Endodermal cell (in vitro differentiated cells): ENCODE measurements around the gene GLYATL1. TPM values are rescaled to one million over a fixed set of nuclear protein-coding genes. Genes with fewer than 3 reads are reported as not detected.
"Not testable (repeated sequence)": the region's sequence is repeated elsewhere in the genome, so short reads cannot be mapped to it uniquely, and the experiment has no call there.

Source experiments
- DNase-seq: peaks from one replicate; pipeline ENCODE4 v3.0.0-alpha.2; 2017
- H3K27ac ChIP-seq: 2 replicates; pipeline ENCODE4 v1.5.1; 2013; ENCODE audit warnings: mild to moderate bottlenecking, low read depth, low read length, moderate library complexity
- H3K27me3 ChIP-seq: 2 replicates; pipeline ENCODE4 v1.6.1; 2013; ENCODE audit warnings: mild to moderate bottlenecking, low read length, moderate library complexity; ENCODE audit not compliant: insufficient read depth, control insufficient read depth, poor library complexity, severe bottlenecking
- H3K36me3 ChIP-seq: 2 replicates; pipeline ENCODE4 v1.7.0; 2013; ENCODE audit warnings: mild to moderate bottlenecking, low read length, moderate library complexity; ENCODE audit not compliant: control insufficient read depth, insufficient read depth
- H3K4me1 ChIP-seq: one replicate; pipeline ENCODE4 v1.7.0; 2013; ENCODE audit warnings: low read length; ENCODE audit not compliant: control insufficient read depth, insufficient read depth
- H3K4me3 ChIP-seq: 2 replicates; pipeline ENCODE4 v1.5.1; 2013; ENCODE audit warnings: mild to moderate bottlenecking, low read length, moderate library complexity
- H3K9ac ChIP-seq: 2 replicates; pipeline ENCODE4 v1.6.1; 2013; ENCODE audit warnings: mild to moderate bottlenecking, low read length, moderate library complexity; ENCODE audit not compliant: poor library complexity, severe bottlenecking; ENCODE audit errors: extremely low read depth
- H3K9me3 ChIP-seq: 2 replicates; pipeline ENCODE4 v1.6.1; 2013; ENCODE audit warnings: mild to moderate bottlenecking, low read length, moderate library complexity; ENCODE audit not compliant: control insufficient read depth
- H3K27ac Mint-ChIP-seq: 2 replicates; pipeline ENCODE4 v1.8.0; 2020; ENCODE audit warnings: mixed read lengths
- H3K27me3 Mint-ChIP-seq: 2 replicates; pipeline ENCODE4 v1.8.0; 2021; ENCODE audit warnings: mild to moderate bottlenecking, mixed read lengths; ENCODE audit not compliant: insufficient read depth
- H3K36me3 Mint-ChIP-seq: 2 replicates; pipeline ENCODE4 v1.8.0; 2020; ENCODE audit warnings: low read depth, mixed read lengths
- H3K4me1 Mint-ChIP-seq: 2 replicates; pipeline ENCODE4 v1.8.0; 2020; ENCODE audit warnings: mixed read lengths
- H3K4me3 Mint-ChIP-seq: 2 replicates; pipeline ENCODE4 v1.8.0; 2020; ENCODE audit warnings: mild to moderate bottlenecking, moderate library complexity, mixed read lengths
- H3K9me3 Mint-ChIP-seq: 2 replicates; pipeline ENCODE4 v1.8.0; 2020; ENCODE audit warnings: mild to moderate bottlenecking, mixed read lengths
- WGBS, 2 experiments: methylation state at CpG; one replicate each; pipeline versions ENCODE4 v1.1.5 to v1.1.7; 2013; ENCODE audit warnings: missing lambda C conversion rate in 2 of 2, mixed read lengths in 1 of 2; ENCODE audit not compliant: insufficient coverage in 1 of 2, insufficient read length in 1 of 2; 5-methylcytosine and 5-hydroxymethylcytosine counted together
- total RNA-seq, 2 donors: library from RNA; stranded (reverse); fragmentation: NEBNext Ultra II Directional in 1 of 2; extraction: Animal tissue kit (Norgen Biotek cat#: 25700) in 1 of 2; gene quantifications; 2 replicates in 1 of 2; 3 replicates in 1 of 2; pipeline ENCODE4 v1.2.1, GENCODE V29; 2021
- TF ChIP-seq, protein P1 (sequence below): fragments of 200-600 bp; sonication (generic); conservative IDR thresholded peaks from 2 replicates; pipeline ENCODE4 v1.5.0; 2021; ENCODE audit warnings: antibody characterized with exemption, mild to moderate bottlenecking

GLYATL1 gene
- total RNA-seq, 2 donors from 2014 or later, result 5.0 to 12.5 TPM

- H3K4me3 Mint-ChIP-seq, result no peak overlapping the region
- peaks cover 3% of the 10 kb centered on the region for H3K27me3 Mint-ChIP-seq
- no peaks in the 10 kb centered on the region for H3K36me3 Mint-ChIP-seq
- H3K27me3 ChIP-seq, result no peaks in the 10 kb centered on the region
- H3K27ac ChIP-seq, result no peak overlapping the region
- peaks cover 4% of the 10 kb centered on the region for H3K4me1 Mint-ChIP-seq
- no peaks in the 10 kb centered on the region for H3K36me3 ChIP-seq
- no peak overlapping the region for H3K27ac Mint-ChIP-seq
- no peaks in the 10 kb centered on the region for H3K4me1 ChIP-seq
- TF ChIP-seq, protein P1, sequence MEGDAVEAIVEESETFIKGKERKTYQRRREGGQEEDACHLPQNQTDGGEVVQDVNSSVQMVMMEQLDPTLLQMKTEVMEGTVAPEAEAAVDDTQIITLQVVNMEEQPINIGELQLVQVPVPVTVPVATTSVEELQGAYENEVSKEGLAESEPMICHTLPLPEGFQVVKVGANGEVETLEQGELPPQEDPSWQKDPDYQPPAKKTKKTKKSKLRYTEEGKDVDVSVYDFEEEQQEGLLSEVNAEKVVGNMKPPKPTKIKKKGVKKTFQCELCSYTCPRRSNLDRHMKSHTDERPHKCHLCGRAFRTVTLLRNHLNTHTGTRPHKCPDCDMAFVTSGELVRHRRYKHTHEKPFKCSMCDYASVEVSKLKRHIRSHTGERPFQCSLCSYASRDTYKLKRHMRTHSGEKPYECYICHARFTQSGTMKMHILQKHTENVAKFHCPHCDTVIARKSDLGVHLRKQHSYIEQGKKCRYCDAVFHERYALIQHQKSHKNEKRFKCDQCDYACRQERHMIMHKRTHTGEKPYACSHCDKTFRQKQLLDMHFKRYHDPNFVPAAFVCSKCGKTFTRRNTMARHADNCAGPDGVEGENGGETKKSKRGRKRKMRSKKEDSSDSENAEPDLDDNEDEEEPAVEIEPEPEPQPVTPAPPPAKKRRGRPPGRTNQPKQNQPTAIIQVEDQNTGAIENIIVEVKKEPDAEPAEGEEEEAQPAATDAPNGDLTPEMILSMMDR, result no peak
- H3K9me3 Mint-ChIP-seq, result no peaks in the 10 kb centered on the region
- peaks cover 6% of the 10 kb centered on the region for H3K9me3 ChIP-seq
- 92 to 100% methylated on average over 1 to 4 of the region's 7 CpGs for WGBS, 2 experiments
- no peak for DNase-seq
- H3K9ac ChIP-seq, result no peak overlapping the region
- H3K4me3 ChIP-seq, result no peak overlapping the region
Measured at GRCh38 chr11:58998480-58999290, 59.4 kb downstream of the GLYATL1 start.

GRCh38 chr11:58999291-58999680 lies 60.0 kb downstream of the GLYATL1 start:
- no peak overlapping the region for H3K4me3 ChIP-seq
- no peak overlapping the region for H3K9ac ChIP-seq
- no peaks in the 10 kb centered on the region for H3K36me3 ChIP-seq
- no peaks in the 10 kb centered on the region for H3K27me3 ChIP-seq
- Mint-ChIP-seq H3K9me3 (no peaks in the 10 kb centered on the region), H3K36me3 (no peaks in the 10 kb centered on the region), H3K27ac (no peak overlapping the region), H3K4me3 (no peak overlapping the region), H3K27me3 (peaks cover 3% of the 10 kb centered on the region), H3K4me1 (peaks cover 4% of the 10 kb centered on the region)
- TF ChIP-seq, protein P1, result no peak
- WGBS, 2 experiments, result 100% methylated on average over 1 of the region's 1 CpG; no CpG with 5 or more reads in 1 of the 2 experiments
- no peak for DNase-seq
- no peaks in the 10 kb centered on the region for H3K4me1 ChIP-seq
- H3K9me3 ChIP-seq, result peaks cover 6% of the 10 kb centered on the region
- H3K27ac ChIP-seq, result no peak overlapping the region

DNA sequence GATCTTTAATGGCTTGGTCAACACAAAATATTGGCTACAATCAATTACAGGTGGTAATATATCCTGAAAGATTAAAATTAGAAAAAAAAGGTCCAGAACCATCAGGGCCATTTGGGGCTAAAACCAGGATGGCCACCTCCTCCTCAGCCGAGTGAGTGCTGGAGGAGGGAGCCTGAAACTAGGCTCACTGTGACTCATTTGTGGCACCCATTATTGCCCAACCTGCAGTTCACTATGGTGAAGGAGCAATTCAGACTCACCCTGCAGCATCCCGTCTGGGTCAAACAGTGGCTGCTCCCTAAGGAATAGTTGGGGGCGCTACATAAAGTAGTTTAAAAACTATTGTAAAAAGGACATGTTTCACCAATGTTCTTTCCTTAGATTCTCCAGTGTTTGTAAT lies 60.7 kb downstream of the GLYATL1 start:
- Mint-ChIP-seq H3K4me3 (no peak overlapping the region), H3K9me3 (no peaks in the 10 kb centered on the region), H3K36me3 (no peaks in the 10 kb centered on the region), H3K4me1 (peaks cover 4% of the 10 kb centered on the region), H3K27me3 (peaks cover 3% of the 10 kb centered on the region), H3K27ac (no peak overlapping the region)
- Histone ChIP-seq H3K9me3 (peaks cover 6% of the 10 kb centered on the region), H3K27me3 (no peaks in the 10 kb centered on the region), H3K27ac (no peak overlapping the region), H3K36me3 (no peaks in the 10 kb centered on the region), H3K9ac (no peak overlapping the region), H3K4me3 (no peak overlapping the region), H3K4me1 (no peaks in the 10 kb centered on the region)
- DNase-seq, result no peak
- TF ChIP-seq, protein P1, result no peak
- 83 to 84% methylated on average over 1 to 3 of the region's 3 CpGs for WGBS, 2 experiments

DNA sequence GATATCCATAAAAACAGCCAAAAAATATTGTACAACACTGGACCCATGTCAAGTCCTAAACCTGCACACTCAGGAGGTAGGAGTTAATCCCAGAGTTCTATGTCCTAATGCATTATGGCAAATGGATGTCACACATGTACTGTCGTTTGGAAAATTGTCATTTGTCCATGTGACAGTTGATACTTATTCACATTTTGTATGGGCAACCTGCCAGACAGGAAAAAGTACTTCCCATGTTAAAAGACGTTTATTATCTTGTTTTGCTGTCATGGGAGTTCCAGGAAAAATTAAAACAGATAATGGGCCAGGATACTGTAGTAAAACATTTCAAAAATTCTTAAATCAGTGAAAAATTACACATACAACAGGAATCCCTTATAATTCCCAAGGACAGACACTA lies 62.7 kb downstream of the GLYATL1 start:
- not testable (repeated sequence) for H3K36me3 Mint-ChIP-seq, H3K4me1 ChIP-seq, H3K9ac ChIP-seq, H3K27me3 ChIP-seq, H3K4me3 ChIP-seq, H3K36me3 ChIP-seq, H3K27ac Mint-ChIP-seq, H3K27ac ChIP-seq, DNase-seq, H3K4me1 Mint-ChIP-seq, H3K4me3 Mint-ChIP-seq, H3K27me3 Mint-ChIP-seq, H3K9me3 Mint-ChIP-seq, H3K9me3 ChIP-seq
- WGBS, 2 experiments, result 49% methylated on average over 2 of the region's 2 CpGs; no CpG with 5 or more reads in 1 of the 2 experiments
